ENCODE data around the gene DIO2.

The DIO2 gene

GRCh38 chr14:80223696-80224465 lies 12.6 kb upstream of the DIO2 start:
- no peak for TF ChIP-seq CTCF (IDR thresholded peaks at IDR 0.05; ENCODE audit: extremely low read depth, missing control alignments)
- no peak for DNase-seq (ENCODE audit: low spot score)

- no peak for TF ChIP-seq CTCF (IDR thresholded peaks at IDR 0.05; ENCODE audit: extremely low read depth, missing control alignments)
- DNase-seq (ENCODE audit: low spot score) = no peak
Measured at GRCh38 chr14:80216818-80217217, 5.5 kb upstream of the DIO2 start.

- no peak for DNase-seq (ENCODE audit: low spot score)
- TF ChIP-seq CTCF (IDR thresholded peaks at IDR 0.05; ENCODE audit: extremely low read depth, missing control alignments) = no peak
Measured at GRCh38 chr14:80215756-80216581, 4.7 kb upstream of the DIO2 start.

GRCh38 chr14:80215081-80215480 lies 3.8 kb upstream of the DIO2 start:
- no peak for DNase-seq (ENCODE audit: low spot score)
- TF ChIP-seq CTCF (IDR thresholded peaks at IDR 0.05; ENCODE audit: extremely low read depth, missing control alignments) = no peak

- TF ChIP-seq CTCF (IDR thresholded peaks at IDR 0.05; ENCODE audit: extremely low read depth, missing control alignments) = peak; percentile 29
- DNase-seq (ENCODE audit: low spot score) = peak; percentile 24
Measured at GRCh38 chr14:80213602-80214001, 2.3 kb upstream of the DIO2 start.

GRCh38 chr14:80212023-80212397 lies 706 bp upstream of the DIO2 start:
- DNase-seq (ENCODE audit: low spot score) = peak; percentile 9
- no peak for TF ChIP-seq CTCF (IDR thresholded peaks at IDR 0.05; ENCODE audit: extremely low read depth, missing control alignments)

- TF ChIP-seq CTCF (IDR thresholded peaks at IDR 0.05; ENCODE audit: extremely low read depth, missing control alignments) = no peak
- no peak for DNase-seq (ENCODE audit: low spot score)
Measured at GRCh38 chr14:80208461-80208860, 2.8 kb downstream of the DIO2 start.
